WTC11 (cell line): ENCODE measurements around the gene SLC51B.

ENCODE experiments used
- ARID4B ChIP-seq: sonication (generic); formaldehyde crosslinking; IDR thresholded peaks from 2 replicates; pipeline ENCODE4 v1.8.0; 2023; ENCODE audit warnings: missing genetic modification reagents, mild to moderate bottlenecking, borderline replicate concordance
- CTCF ChIP-seq: fragments of 200-600 bp; IDR thresholded peaks from 2 replicates; pipeline ENCODE4 v1.8.0; 2022; ENCODE audit warnings: antibody characterized with exemption
- ERG ChIP-seq: fragments of 250-450 bp; sonication (Bioruptor Pico); IDR thresholded peaks from 2 replicates; pipeline ENCODE4 v1.8.0; 2021; ENCODE audit warnings: mild to moderate bottlenecking
- FOXP1 ChIP-seq: sonication (generic); formaldehyde crosslinking; IDR thresholded peaks from 2 replicates; pipeline ENCODE4 v1.8.0; 2022; ENCODE audit warnings: missing genetic modification reagents, mild to moderate bottlenecking, moderate library complexity, borderline replicate concordance
- MAX ChIP-seq: sonication (generic); formaldehyde crosslinking; IDR thresholded peaks from 2 replicates; pipeline ENCODE4 v1.8.0; 2022; ENCODE audit warnings: mild to moderate bottlenecking, missing genetic modification reagents
- MYBL2 ChIP-seq: sonication (generic); formaldehyde crosslinking; IDR thresholded peaks from 2 replicates; pipeline ENCODE4 v1.8.1; 2023; ENCODE audit warnings: mild to moderate bottlenecking, moderate library complexity, missing genetic modification reagents
- NR3C1 ChIP-seq: sonication (generic); formaldehyde crosslinking; conservative IDR thresholded peaks from 2 replicates; pipeline ENCODE4 v1.8.1; 2023; ENCODE audit warnings: low read depth, mild to moderate bottlenecking, missing genetic modification reagents
- SOX15 ChIP-seq: fragments of 250-450 bp; sonication (Bioruptor Pico); IDR thresholded peaks from 2 replicates; pipeline ENCODE4 v1.9.0; 2021; ENCODE audit warnings: mild to moderate bottlenecking
- TCF7 ChIP-seq: sonication (generic); formaldehyde crosslinking; IDR thresholded peaks from 2 replicates; pipeline ENCODE4 v1.8.0; 2022; ENCODE audit warnings: mild to moderate bottlenecking, low read depth, missing genetic modification reagents, moderate library complexity
- TEAD4 ChIP-seq: sonication (generic); formaldehyde crosslinking; IDR thresholded peaks from 2 replicates; pipeline ENCODE4 v1.8.0; 2022; ENCODE audit warnings: mild to moderate bottlenecking, missing genetic modification reagents
- USF1 ChIP-seq: sonication (generic); formaldehyde crosslinking; IDR thresholded peaks from 2 replicates; pipeline ENCODE4 v1.8.0; 2022; ENCODE audit warnings: mild to moderate bottlenecking, missing genetic modification reagents
- USF2 ChIP-seq: sonication (generic); formaldehyde crosslinking; IDR thresholded peaks from 2 replicates; pipeline ENCODE4 v1.8.1; 2023; ENCODE audit warnings: mild to moderate bottlenecking, missing genetic modification reagents, moderate library complexity
- ZNF138 ChIP-seq: sonication (generic); formaldehyde crosslinking; conservative IDR thresholded peaks from 2 replicates; pipeline ENCODE4 v1.8.1; 2022; ENCODE audit warnings: mild to moderate bottlenecking, moderate library complexity, missing genetic modification reagents

- TF ChIP-seq SOX15 (no peak), TCF7 (CRISPR knock-in tag) (no peak), FOXP1 (no peak), CTCF (no peak), ZNF138 (CRISPR knock-in tag) (no peak), NR3C1 (CRISPR knock-in tag) (no peak), ERG (CRISPR knock-in tag) (no peak), MAX (CRISPR knock-in tag) (no peak), ARID4B (CRISPR knock-in tag) (no peak), USF1 (CRISPR knock-in tag) (no peak), MYBL2 (CRISPR knock-in tag) (no peak), USF2 (CRISPR knock-in tag) (no peak), TEAD4 (CRISPR knock-in tag) (no peak)
Observed at GRCh38 chr15:65079580-65079979, 34.4 kb downstream of the SLC51B start.
